HT-29 (cell line): ENCODE results near the gene PITPNM1. TPM values are rescaled to one million over a fixed set of nuclear protein-coding genes. Genes with fewer than 3 reads are reported as not detected.
"Not testable (repeated sequence)": the region's sequence is repeated elsewhere in the genome, so short reads cannot be mapped to it uniquely, and the experiment has no call there.

ENCODE experiments used
- DNase-seq: peaks from one replicate; pipeline ENCODE4 v3.0.0-alpha.2; 2015; ENCODE audit warnings: low spot score
- total RNA-seq: library from RNA; depleted of rRNA; stranded (reverse); fragments of >200 nt; shearing (Covaris generic); gene quantifications from 2 replicates; pipeline ENCODE4 v1.2.3, GENCODE V29; 2014

PITPNM1 gene
- total RNA-seq, 1 experiment from 2014 or later: 60.8 TPM

- no peak for DNase-seq
These were observed 18.7 kb upstream of the PITPNM1 start for GRCh38 chr11:67523556-67524479.

GRCh38 chr11:67522844-67523555 is 17.8 kb upstream of the PITPNM1 start, which contains the start of gene CABP2:
Gene CABP2, minus strand, starts transcription at chr11:67523446. Its CDS starts 120 bp downstream, at chr11:67523326.
- DNase-seq: no peak

- DNase-seq: no peak
These were observed 17.2 kb upstream of the PITPNM1 start for GRCh38 chr11:67522338-67522737.

DNA sequence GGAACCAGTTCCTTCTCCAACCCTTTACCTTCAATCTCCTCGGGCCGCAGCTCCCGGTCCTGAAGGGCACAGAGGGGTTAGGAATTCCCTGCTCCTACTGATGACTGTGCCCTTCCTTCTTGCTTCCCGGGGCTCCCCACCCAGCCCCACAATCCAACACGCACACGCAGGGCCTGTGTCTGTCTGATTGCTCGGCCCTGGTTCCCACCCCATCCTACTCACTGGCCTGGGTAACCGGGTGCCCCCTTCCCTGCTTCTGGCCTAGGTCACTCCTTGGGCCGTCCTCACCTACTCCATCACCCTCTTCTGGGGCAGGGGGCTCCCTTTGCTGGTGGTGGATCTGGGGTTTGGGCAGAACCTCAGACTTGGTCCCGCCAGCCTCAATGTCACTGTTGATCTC is 16.8 kb upstream of the PITPNM1 start:
- no peak for DNase-seq

DNA sequence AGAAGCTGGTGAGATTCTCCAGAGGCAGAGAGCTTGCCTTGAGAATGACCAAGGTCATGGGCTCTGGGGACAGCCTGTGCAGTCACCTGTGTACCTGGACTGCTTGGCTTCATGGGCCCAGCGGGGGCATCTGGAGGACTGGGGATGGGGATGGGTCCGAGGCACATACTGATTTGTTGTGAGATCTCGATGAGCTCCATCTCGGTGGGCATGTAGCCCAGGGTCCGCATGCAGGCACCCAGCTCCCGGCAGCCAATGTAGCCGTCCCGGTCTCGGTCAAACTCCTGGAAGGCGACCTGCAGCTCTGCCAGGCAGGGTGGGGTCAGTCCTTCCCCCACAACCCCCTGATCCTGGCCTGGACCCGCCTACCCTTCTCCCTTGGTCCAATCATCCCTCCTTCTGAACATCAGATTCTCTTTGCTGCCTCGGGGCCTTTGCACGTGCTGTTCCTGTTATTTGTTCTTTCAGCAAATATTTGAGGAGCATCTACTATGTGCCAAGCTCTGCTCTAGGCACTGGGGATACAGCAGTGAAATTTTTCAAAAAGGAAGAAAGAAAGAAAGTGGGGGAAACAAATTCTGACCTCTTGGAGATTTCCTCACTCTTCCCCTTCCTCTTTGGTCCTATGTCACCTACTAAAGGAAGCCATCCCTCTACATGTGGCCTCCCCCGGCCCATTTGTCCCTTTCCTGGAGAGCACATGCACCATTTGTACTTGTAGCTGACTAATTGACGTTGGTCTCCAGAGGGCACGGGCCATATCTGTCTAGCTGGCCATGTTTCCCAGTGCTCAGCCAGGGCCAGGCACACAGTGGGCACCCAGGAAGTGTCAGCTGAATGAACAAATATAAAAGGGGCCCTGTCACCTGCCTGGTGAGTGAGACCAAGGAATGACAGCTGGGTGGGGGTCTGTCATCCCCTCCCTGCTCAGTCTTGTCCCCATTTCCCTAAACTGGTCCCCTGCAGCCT is 16.0 kb upstream of the PITPNM1 start:
- DNase-seq: no peak

DNA sequence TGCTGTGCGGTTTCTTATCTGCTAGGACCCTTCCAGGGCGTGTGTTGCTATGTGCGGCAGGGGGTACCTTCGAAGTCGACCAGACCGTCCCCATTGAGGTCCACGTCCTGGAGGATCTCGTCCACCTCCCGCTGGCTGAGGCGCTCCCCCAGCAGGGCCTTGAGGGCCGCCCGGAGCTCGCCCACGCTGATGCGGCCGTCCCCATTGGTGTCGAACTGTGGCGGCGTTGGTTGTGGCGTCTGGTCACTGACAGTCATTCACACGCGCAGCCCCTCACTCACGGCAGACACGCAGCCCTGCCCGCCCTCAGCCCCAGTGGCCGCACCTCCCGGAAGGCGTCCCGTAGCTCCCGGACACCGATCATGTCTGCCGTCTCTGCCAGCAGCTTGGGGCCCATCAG is 14.6 kb upstream of the PITPNM1 start:
- DNase-seq: no peak

- no peak for DNase-seq
These were observed 12.8 kb upstream of the PITPNM1 start for GRCh38 chr11:67517784-67518552.

DNA sequence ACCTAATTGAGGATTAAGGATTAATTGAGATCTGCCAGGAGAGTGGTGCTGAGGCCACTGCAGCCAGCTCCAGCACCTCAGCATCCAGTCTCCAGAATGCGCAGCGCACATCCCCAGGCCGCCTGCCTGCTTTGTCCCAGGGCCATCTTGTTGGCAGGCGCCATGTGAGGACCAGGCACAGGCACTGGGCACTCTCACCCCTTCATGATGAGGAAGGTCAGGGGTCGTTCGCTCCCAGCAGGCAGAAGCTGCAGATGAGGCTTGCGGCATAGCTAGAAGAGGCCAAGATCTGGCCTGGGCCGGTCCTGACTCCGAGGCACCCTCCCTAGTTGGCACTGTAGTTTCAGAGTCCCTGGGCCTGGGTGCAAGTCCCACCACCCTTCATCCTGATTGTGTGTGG is 11.6 kb upstream of the PITPNM1 start:
- DNase-seq: no peak

- DNase-seq: no peak
These were observed 9.0 kb upstream of the PITPNM1 start for GRCh38 chr11:67514116-67514515.

DNA sequence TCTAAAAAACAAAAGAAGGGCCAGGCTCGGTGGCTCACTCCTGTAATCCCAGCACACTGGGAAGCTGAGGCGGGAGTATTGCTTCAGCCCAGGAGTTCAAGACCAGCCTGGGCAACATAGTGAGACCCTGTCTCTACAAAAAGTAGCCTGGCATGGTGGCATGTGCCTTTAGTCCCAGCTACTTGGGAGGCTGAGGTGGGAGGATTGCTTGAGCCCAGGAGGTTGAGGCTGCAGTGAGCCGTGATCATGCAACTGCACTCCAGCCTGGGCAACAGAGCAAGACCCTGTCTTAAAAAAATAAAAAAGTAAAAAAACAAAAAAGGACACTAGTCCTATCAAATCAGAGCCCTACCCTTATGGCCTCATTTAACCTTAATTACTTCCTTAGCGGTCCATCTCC is 6.4 kb upstream of the PITPNM1 start:
- DNase-seq: not testable (repeated sequence)

GRCh38 chr11:67510023-67510345 is 4.8 kb upstream of the PITPNM1 start:
- DNase-seq: no peak

DNA sequence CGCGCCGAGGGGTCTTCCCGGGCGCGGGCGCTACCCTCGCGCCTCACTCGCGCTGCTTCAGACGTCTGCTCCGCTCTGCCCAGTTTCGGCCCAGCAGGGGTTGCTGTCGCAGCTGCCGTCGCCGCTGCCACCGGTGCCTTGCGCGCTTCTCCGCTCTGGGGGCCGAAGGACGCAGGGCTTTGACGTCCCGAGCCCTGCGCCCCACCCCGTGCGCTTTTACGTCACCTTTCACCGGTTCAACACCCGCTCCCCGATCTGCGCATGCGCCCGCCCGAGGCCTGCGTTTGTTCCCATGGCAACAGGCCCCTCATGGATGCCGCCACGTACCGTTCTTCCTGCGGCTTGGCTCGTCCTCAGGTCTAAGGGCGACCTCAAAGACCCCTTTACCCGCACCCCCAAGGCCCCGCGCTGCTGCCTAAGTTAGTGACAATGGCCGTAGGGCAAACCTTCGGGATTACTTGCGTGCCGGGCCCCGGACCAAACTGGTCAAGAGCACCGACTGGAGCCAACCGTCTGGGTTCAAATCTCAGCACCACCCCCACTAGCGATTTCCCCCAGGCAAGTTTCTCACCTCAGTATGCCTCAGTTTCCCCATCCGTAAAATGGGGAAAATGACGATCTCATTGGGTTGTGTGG is 3.4 kb upstream of the PITPNM1 start:
- peak; percentile 99 for DNase-seq

- DNase-seq: peak; percentile 100
These were observed 2.8 kb upstream of the PITPNM1 start, which contains the start of gene CDK2AP2 for GRCh38 chr11:67507864-67508485. Gene CDK2AP2, minus strand, starts transcription at chr11:67508162. Its CDS starts 80 bp downstream, at chr11:67508082.

DNA sequence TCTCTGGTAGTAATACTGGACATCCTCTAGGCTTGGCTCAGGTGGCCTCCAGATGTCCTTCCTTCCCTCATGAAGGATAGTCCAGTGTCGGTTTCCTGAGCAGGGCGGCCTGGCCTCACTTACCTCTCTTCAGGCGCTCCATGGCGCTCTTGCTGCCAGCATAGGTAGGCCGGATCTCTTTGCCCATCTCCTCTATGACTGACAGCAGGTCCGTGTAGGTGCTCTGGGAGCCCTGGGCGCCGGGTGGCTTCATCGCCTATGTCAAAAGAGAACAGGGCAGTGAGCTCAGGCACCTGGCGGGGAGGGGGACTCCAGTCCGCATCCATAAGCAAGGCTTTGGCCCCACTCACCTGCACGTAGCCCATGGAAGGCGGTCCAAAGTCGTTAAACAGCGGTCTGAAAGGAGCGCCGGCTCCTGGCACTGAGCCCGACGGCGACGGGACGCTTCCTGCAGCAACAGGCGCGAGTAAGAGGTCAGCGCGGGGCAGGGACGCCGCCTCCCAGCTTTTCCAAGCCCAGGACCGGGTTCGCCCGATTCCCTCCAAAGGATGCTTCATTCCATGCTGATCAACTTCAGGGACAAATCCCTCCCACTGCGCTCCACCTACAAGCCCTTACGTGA is 2.2 kb upstream of the PITPNM1 start:
- DNase-seq: peak; percentile 83

GRCh38 chr11:67506426-67507051 is 1.4 kb upstream of the PITPNM1 start:
- DNase-seq: no peak

- DNase-seq: peak; percentile 99
These were observed 638 bp upstream of the PITPNM1 start for GRCh38 chr11:67505605-67506396.

GRCh38 chr11:67504005-67504949 is 886 bp downstream of the PITPNM1 start:
- DNase-seq: peak; percentile 21
